B cell (primary cell): ENCODE measurements around the gene GFAP. TPM values are rescaled to one million over a fixed set of nuclear protein-coding genes. Genes with fewer than 3 reads are reported as not detected.

ENCODE experiments used
- ATAC-seq: fragments of 200-7000 bp; cut with Tn5 transposase; one replicate; pipeline ENCODE4 v1.10.0; 2021; ENCODE audit warnings: low read depth, mild to moderate bottlenecking, moderate number of reproducible peaks, moderate library complexity
- CTCF ChIA-PET: fragments of 350-600 bp; sonication (Branson Sonifier 250); formaldehyde crosslinking; loops from one replicate; lab custom pipeline; 2021; ENCODE audit warnings: antibody characterized with exemption, inconsistent platforms; lab: Charles Lee
- POLR2A ChIA-PET: fragments of 350-600 bp; sonication (Branson Sonifier 250); formaldehyde crosslinking; loops from one replicate; lab custom pipeline; 2021; ENCODE audit warnings: antibody characterized with exemption; lab: Charles Lee
- DNase-seq: peaks from one replicate; pipeline ENCODE4 v3.0.0; 2013
- H2AFZ ChIP-seq: 2 replicates; pipeline ENCODE4 v1.6.1; 2012; ENCODE audit warnings: mild to moderate bottlenecking, low read depth, low read length; ENCODE audit not compliant: insufficient read depth, poor library complexity, severe bottlenecking
- H3K27ac ChIP-seq, 2 donors: 1 replicate in 1 of 2; 2 replicates in 1 of 2; pipeline ENCODE4 v1.5.1; 2012 to 2013; ENCODE audit warnings: low read length in 2 of 2, mild to moderate bottlenecking in 2 of 2, moderate library complexity in 1 of 2
- H3K27me3 ChIP-seq, 4 experiments: fragments of 200-600 bp in 1 of 4; sonication (generic) in 1 of 4; replicated peaks in 1 of 4; 1 replicate in 2 of 4; 2 replicates in 2 of 4; pipeline versions ENCODE4 v1.6.1 to v1.7.0; 2013 to 2016; ENCODE audit warnings: low read length in 3 of 4, mild to moderate bottlenecking in 2 of 4, mixed read lengths in 1 of 4, moderate library complexity in 1 of 4; ENCODE audit not compliant: insufficient read depth in 4 of 4, control insufficient read depth in 3 of 4; ENCODE audit errors: control extremely low read depth in 1 of 4
- H3K36me3 ChIP-seq, 2 experiments: replicated peaks in 1 of 2; 1 replicate in 1 of 2; 2 replicates in 1 of 2; pipeline versions ENCODE4 v1.6.1 to v1.7.1; 2013; ENCODE audit warnings: low read length in 1 of 2; ENCODE audit not compliant: insufficient read depth in 2 of 2, control insufficient read depth in 1 of 2; ENCODE audit errors: control extremely low read depth in 1 of 2, extremely low read depth in 1 of 2
- H3K4me1 ChIP-seq, 2 donors: fragments of 200-600 bp in 1 of 2; sonication (generic) in 1 of 2; 1 replicate in 1 of 2; 2 replicates in 1 of 2; pipeline versions ENCODE4 v1.5.1 to v1.6.1; 2013 to 2017; ENCODE audit warnings: low read length in 2 of 2; ENCODE audit not compliant: control insufficient read depth in 2 of 2, insufficient read depth in 2 of 2
- H3K4me2 ChIP-seq: replicated peaks from 2 replicates; pipeline ENCODE3; 2012; ENCODE audit warnings: mild to moderate bottlenecking, low read depth, low read length; ENCODE audit not compliant: poor library complexity, severe bottlenecking
- H3K4me3 ChIP-seq, 5 experiments: fragments of 200-600 bp in 1 of 5; sonication (generic) in 1 of 5; 1 replicate in 3 of 5; 2 replicates in 2 of 5; pipeline versions ENCODE4 v1.5.1 to v1.7.0; 2011 to 2016; ENCODE audit warnings: low read length in 4 of 5, mild to moderate bottlenecking in 4 of 5, low read depth in 2 of 5, control low read depth in 1 of 5, moderate library complexity in 1 of 5; ENCODE audit not compliant: insufficient read depth in 1 of 5; ENCODE audit errors: control extremely low read depth in 1 of 5, extremely low read depth in 1 of 5
- H3K79me2 ChIP-seq: fragments of 200-600 bp; sonication (generic); one replicate; pipeline ENCODE4 v1.6.0; 2016; ENCODE audit warnings: low read length; ENCODE audit not compliant: control insufficient read depth, insufficient read depth
- H3K9ac ChIP-seq: fragments of 200-600 bp; sonication (generic); 2 replicates; pipeline ENCODE4 v1.6.1; 2017; ENCODE audit warnings: mild to moderate bottlenecking, low read length, moderate library complexity
- H3K9me3 ChIP-seq, 3 donors: one replicate each; pipeline versions ENCODE4 v1.6.1 to v1.7.1; 2013; ENCODE audit warnings: low read length in 2 of 3; ENCODE audit not compliant: control insufficient read depth in 2 of 3, insufficient read depth in 1 of 3; ENCODE audit errors: control extremely low read depth in 1 of 3
- H4K20me1 ChIP-seq: 2 replicates; pipeline ENCODE4 v1.6.0; 2012; ENCODE audit warnings: mild to moderate bottlenecking, low read length; ENCODE audit not compliant: insufficient read depth, control insufficient read depth, poor library complexity, severe bottlenecking
- H3K27ac Mint-ChIP-seq: one replicate; pipeline ENCODE4 v1.8.0; 2021; ENCODE audit warnings: mixed read lengths
- H3K27me3 Mint-ChIP-seq: one replicate; pipeline ENCODE4 v1.8.0; 2021; ENCODE audit warnings: mixed read lengths
- H3K4me1 Mint-ChIP-seq: one replicate; pipeline ENCODE4 v1.8.0; 2021; ENCODE audit warnings: mixed read lengths
- H3K4me3 Mint-ChIP-seq: one replicate; pipeline ENCODE4 v1.8.0; 2021; ENCODE audit warnings: mixed read lengths
- H3K9me3 Mint-ChIP-seq: one replicate; pipeline ENCODE4 v1.8.0; 2022; ENCODE audit warnings: mixed read lengths; ENCODE audit not compliant: insufficient read depth
- EZH2 ChIP-seq: IDR thresholded peaks from 2 replicates; pipeline ENCODE4 v1.6.1; 2012; ENCODE audit warnings: borderline replicate concordance, low read depth, mild to moderate bottlenecking, moderate library complexity, low read length; ENCODE audit not compliant: insufficient read depth, poor library complexity, severe bottlenecking
- WGBS: methylation state at CpG from one replicate; pipeline ENCODE4 v1.1.5; 2013; ENCODE audit warnings: missing lambda C conversion rate; ENCODE audit not compliant: insufficient coverage; 5-methylcytosine and 5-hydroxymethylcytosine counted together
- intact Hi-C: fragments of 100-400 bp; cut with micrococcal nuclease; formaldehyde crosslinking; loops from one replicate; pipeline ENCODE4 v1.10.0; 2022
- polyA plus RNA-seq: library from polyadenylated mRNA; depleted of rRNA; stranded (reverse); fragments of >200 nt; gene quantifications from 2 replicates; pipeline ENCODE4 v1.2.3, GENCODE V29; 2012
- total RNA-seq, 2 donors: library from RNA; stranded (reverse); fragments of 120-200 nt in 1 of 2; gene quantifications; 1 replicate in 1 of 2; 2 replicates in 1 of 2; pipeline versions ENCODE4 v1.2.3 to v1.2.4, GENCODE V29; 2013 to 2022
- TF ChIP-seq, protein P1 (sequence below): fragments of 200-600 bp; IDR thresholded peaks from one replicate; pipeline ENCODE4 v1.8.0; 2022; ENCODE audit warnings: antibody characterized with exemption, mild to moderate bottlenecking

GFAP gene
- total and polyA plus RNA-seq, 2 donors (not counting 1 experiment from before 2014, with no cell fraction given): not detected

GRCh38 chr17:44879376-44879775 lies 35.9 kb downstream of the GFAP start:
- Histone ChIP-seq H3K36me3 (peaks cover 16 to 75% of the 10 kb centered on the region in 2 experiments), H3K27ac (no peak overlapping the region), H3K79me2 (peaks cover under 1% of the 10 kb centered on the region), H3K9me3 (no peaks in the 10 kb centered on the region), H4K20me1 (no peaks in the 10 kb centered on the region), H3K4me2 (no peak overlapping the region), H3K27me3 (no peaks in the 10 kb centered on the region), H3K4me1 (no peaks in the 10 kb centered on the region), H3K9ac (no peak overlapping the region), H3K4me3 (no peak overlapping the region), H2AFZ (no peak overlapping the region)
- TF ChIP-seq, protein P1, sequence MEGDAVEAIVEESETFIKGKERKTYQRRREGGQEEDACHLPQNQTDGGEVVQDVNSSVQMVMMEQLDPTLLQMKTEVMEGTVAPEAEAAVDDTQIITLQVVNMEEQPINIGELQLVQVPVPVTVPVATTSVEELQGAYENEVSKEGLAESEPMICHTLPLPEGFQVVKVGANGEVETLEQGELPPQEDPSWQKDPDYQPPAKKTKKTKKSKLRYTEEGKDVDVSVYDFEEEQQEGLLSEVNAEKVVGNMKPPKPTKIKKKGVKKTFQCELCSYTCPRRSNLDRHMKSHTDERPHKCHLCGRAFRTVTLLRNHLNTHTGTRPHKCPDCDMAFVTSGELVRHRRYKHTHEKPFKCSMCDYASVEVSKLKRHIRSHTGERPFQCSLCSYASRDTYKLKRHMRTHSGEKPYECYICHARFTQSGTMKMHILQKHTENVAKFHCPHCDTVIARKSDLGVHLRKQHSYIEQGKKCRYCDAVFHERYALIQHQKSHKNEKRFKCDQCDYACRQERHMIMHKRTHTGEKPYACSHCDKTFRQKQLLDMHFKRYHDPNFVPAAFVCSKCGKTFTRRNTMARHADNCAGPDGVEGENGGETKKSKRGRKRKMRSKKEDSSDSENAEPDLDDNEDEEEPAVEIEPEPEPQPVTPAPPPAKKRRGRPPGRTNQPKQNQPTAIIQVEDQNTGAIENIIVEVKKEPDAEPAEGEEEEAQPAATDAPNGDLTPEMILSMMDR: no peak
- TF ChIP-seq EZH2: no peak
- ChIA-PET POLR2A (interaction anchor here (0.6 kb wide), 1 partner anchor 30 kb away, joined by 6 read pairs; no protein-coding TSS in a partner anchor), CTCF (interaction anchor here (1.0 to 3.6 kb wide), 10 partner anchors 9 to 143 kb away, joined by 3 to 25 read pairs (median 6); partner anchors contain the start of gene EFTUD2)
- intact Hi-C loops: no loop called here
- Mint-ChIP-seq H3K4me3 (no peak overlapping the region), H3K27me3 (no peaks in the 10 kb centered on the region), H3K4me1 (no peaks in the 10 kb centered on the region), H3K9me3 (no peaks in the 10 kb centered on the region), H3K27ac (no peak overlapping the region)
- ATAC-seq (no peak), DNase-seq (no peak)
- WGBS: 80% methylated on average over 4 of the region's 6 CpGs

- Mint-ChIP-seq H3K4me3 (no peak overlapping the region), H3K4me1 (no peaks in the 10 kb centered on the region), H3K27ac (no peak overlapping the region), H3K27me3 (no peaks in the 10 kb centered on the region), H3K9me3 (no peaks in the 10 kb centered on the region)
- Histone ChIP-seq H3K9me3 (no peaks in the 10 kb centered on the region), H3K4me2 (no peak overlapping the region), H2AFZ (no peak overlapping the region), H3K4me3 (no peak overlapping the region), H3K9ac (no peak overlapping the region), H3K27ac (no peak overlapping the region), H3K79me2 (peaks cover 4% of the 10 kb centered on the region), H3K27me3 (no peaks in the 10 kb centered on the region), H3K4me1 (no peaks in the 10 kb centered on the region), H4K20me1 (no peaks in the 10 kb centered on the region), H3K36me3 (peaks cover 15 to 74% of the 10 kb centered on the region in 2 experiments)
- intact Hi-C loops: no loop called here
- TF ChIP-seq EZH2: no peak
- TF ChIP-seq, protein P1: peak; percentile 64
- WGBS: 66% methylated on average over 3 of the region's 6 CpGs
- POLR2A ChIA-PET: no interaction called here
- DNase-seq (peak; percentile 45), ATAC-seq (no peak)
- CTCF ChIA-PET: interaction anchor here (1.0 to 3.6 kb wide), 15 partner anchors 9 to 256 kb away, joined by 3 to 25 read pairs (median 6); partner anchors contain the start of genes ACBD4 and EFTUD2
Observed at GRCh38 chr17:44878627-44879221, 36.6 kb downstream of the GFAP start.
